Measurements from ENCODE around the gene ITSN1. TPM values are rescaled to one million over a fixed set of nuclear protein-coding genes. Genes with fewer than 3 reads are reported as not detected.
A peak's percentile ranks its signal among the peaks of the same experiment; 100 is the strongest.

ITSN1 gene
- total and polyA plus RNA-seq, 2 of the 13 experiments (the other 11 are each of a cell fraction or from before 2014, with no cell fraction given), result 26.1 to 33.8 TPM

- no peak for TF ChIP-seq ZBTB43 (CRISPR knock-in tag; conservative IDR thresholded peaks at IDR 0.05)
- TF ChIP-seq ZNF30 (CRISPR knock-in tag; IDR thresholded peaks at IDR 0.05), result no peak
- TF ChIP-seq HNF1A (IDR thresholded peaks at IDR 0.05; ENCODE audit: low read depth), result no peak
- TF ChIP-seq HNF1A (CRISPR knock-in tag; IDR thresholded peaks at IDR 0.05; ENCODE audit: borderline replicate concordance), result no peak
Observed at GRCh38 chr21:33734818-33735217, 92.5 kb downstream of the ITSN1 start (continued).

- Histone ChIP-seq H3K9ac (ENCODE audit: insufficient read depth, low read depth, low read length) (no peak overlapping the region), H3K36me3 (replicated peaks in 1 of 2; ENCODE audit: control insufficient read depth in 1 of 2, insufficient read depth in 2 of 2, low read length in 2 of 2) (peaks cover 0 to 3% of the 10 kb centered on the region in 2 experiments; a peak in 1 of 5 replicates), H3K27me3 (ENCODE audit: control insufficient read depth in 1 of 2, insufficient read depth in 2 of 2, low read length in 2 of 2) (no peaks in the 10 kb centered on the region), H2AFZ (ENCODE audit: low read length) (no peak overlapping the region), H4K20me1 (ENCODE audit: insufficient read depth, low read length) (no peaks in the 10 kb centered on the region; the same call in 1 of the 2 replicates), H3K9me3 (ENCODE audit: low read length) (no peaks in the 10 kb centered on the region), H3K4me3 (replicated peaks in 1 of 3; ENCODE audit: insufficient read depth in 1 of 3, low read depth in 2 of 3, low read length in 3 of 3) (no peak overlapping the region), H3K4me1 (ENCODE audit: insufficient read depth, low read length) (peaks cover 10% of the 10 kb centered on the region), H3K79me2 (ENCODE audit: insufficient read depth, low read length) (no peaks in the 10 kb centered on the region), H3K4me2 (ENCODE audit: low read depth, low read length) (no peak overlapping the region), H3K27ac (ENCODE audit: extremely low read length, insufficient read depth, low read length) (no peak overlapping the region)
- BruUV-seq (replicated peaks), result no TSS peak
- ChIA-PET CTCF (ENCODE audit: low intra/inter-chr PET ratio, low total read pairs) (no interaction called here), POLR2A (no interaction called here)
- TF ChIP-seq BCL6 (CRISPR knock-in tag; IDR thresholded peaks at IDR 0.05) (no peak), ZNF770 (CRISPR knock-in tag; IDR thresholded peaks at IDR 0.05) (peak; percentile 91)
- DNase-seq (ENCODE audit: low spot score) (no peak), FAIRE-seq (no peak), ATAC-seq (no peak)
- 82% methylated on average over 3 of the region's 3 CpGs for WGBS (ENCODE audit: low lambda C conversion rate)
- in situ Hi-C loops (cut with HindIII; ENCODE audit: extremely low pct_ligation_motif_present, low pct_unique_long_range_greater_than_20kb) (no loop called here), intact Hi-C loops (cut with micrococcal nuclease; ENCODE audit: unreplicated experiment) (no loop called here)
Observed at GRCh38 chr21:33736569-33736968, 94.3 kb downstream of the ITSN1 start.
